ENCODE results near the gene TEAD4.

DNA sequence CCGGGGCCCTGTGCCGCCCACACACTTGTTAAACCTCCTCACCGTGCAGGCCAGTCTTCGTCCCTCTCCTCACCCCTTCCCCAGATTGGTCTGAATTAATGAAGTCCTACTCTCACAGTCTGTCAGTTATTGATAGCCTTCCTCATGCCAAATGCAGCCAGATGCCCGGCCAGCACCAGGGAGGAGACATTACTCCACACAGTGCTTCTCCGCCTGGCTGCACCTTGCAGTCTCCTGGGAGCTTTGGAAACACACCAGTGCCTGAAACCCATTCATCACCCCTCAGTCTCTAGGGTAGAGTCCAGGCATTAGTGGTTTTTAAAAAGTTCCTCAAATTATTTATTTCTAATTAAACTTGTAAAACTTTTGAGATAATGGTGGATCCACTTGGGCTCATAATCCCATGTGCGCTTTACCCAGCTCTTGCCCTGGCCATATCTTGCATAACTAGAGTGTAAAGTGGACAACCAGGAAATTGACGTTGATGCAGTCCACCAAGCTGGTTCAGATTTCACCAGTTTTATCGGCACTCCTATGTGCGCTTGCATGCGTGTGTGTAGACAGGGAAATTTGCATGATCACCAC lies 79.8 kb downstream of the TEAD4 start:
- TF ChIP-seq EP300 (IDR thresholded peaks at IDR 0.05), result no peak
- TF ChIP-seq POLR2A (IDR thresholded peaks at IDR 0.05), result no peak
